ENCODE data around the gene COL27A1.

COL27A1 gene

DNA sequence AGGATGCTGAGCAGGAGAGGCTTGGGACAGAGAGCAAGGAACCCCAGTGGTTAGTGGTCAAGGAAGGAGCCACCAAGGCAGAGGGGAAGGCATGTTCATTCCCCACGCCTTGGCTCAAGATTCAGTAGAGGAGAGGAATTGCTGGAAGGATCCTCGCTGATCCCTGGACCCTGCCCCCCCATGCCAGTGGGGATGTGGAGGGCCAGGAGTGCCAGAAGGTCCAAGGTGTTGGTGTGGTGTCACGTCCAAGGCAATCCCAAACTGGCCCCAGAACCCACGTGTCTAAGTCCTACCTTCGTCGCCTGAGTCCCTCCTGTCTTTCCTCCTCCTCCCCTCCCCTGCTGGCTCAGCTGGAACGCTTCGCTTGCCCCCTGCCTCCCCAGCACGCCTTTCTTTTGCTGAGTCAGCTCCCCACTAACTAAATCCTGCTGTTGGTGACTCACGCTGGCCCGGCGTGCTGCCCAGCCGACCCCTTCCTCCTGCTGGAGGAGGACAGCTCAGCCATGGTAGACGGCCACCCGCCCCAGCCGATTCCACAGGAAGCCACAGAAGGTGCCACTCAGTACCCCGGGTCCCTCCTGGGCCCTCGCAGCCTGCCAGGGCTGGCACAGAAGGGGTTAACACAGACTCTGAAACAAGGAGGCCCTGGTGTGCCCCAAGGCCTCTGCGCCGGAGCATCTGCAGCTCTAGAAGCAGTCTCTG is 130.0 kb downstream of the COL27A1 start:
- H3K4me1 ChIP-seq (ENCODE audit: control insufficient read depth, insufficient read depth, low read length, unreplicated experiment), result peaks cover 12% of the 10 kb centered on the region
- H3K79me2 ChIP-seq (ENCODE audit: control insufficient read depth, insufficient read depth, low read length, unreplicated experiment), result no peaks in the 10 kb centered on the region
- no peak overlapping the region for H2AFZ ChIP-seq (ENCODE audit: low read length, unreplicated experiment)
- no peaks in the 10 kb centered on the region for H3K27me3 ChIP-seq (ENCODE audit: insufficient read depth, low read length)
- no peak overlapping the region for H3K4me3 ChIP-seq (ENCODE audit: low read depth, low read length)
- H3K36me3 ChIP-seq (ENCODE audit: insufficient read depth, low read length), result no peaks in the 10 kb centered on the region
- no peak overlapping the region for H3K27ac ChIP-seq (ENCODE audit: low read depth, low read length)

GRCh38 chr9:114286146-114286679 is 130.9 kb downstream of the COL27A1 start:
- no peaks in the 10 kb centered on the region for H3K27me3 ChIP-seq (ENCODE audit: insufficient read depth, low read length)
- H3K27ac ChIP-seq (ENCODE audit: low read depth, low read length), result no peak overlapping the region
- peaks cover 12% of the 10 kb centered on the region for H3K4me1 ChIP-seq (ENCODE audit: control insufficient read depth, insufficient read depth, low read length, unreplicated experiment)
- H3K36me3 ChIP-seq (ENCODE audit: insufficient read depth, low read length), result no peaks in the 10 kb centered on the region
- H2AFZ ChIP-seq (ENCODE audit: low read length, unreplicated experiment), result no peak overlapping the region
- no peak overlapping the region for H3K4me3 ChIP-seq (ENCODE audit: low read depth, low read length)
- H3K79me2 ChIP-seq (ENCODE audit: control insufficient read depth, insufficient read depth, low read length, unreplicated experiment), result no peaks in the 10 kb centered on the region

DNA sequence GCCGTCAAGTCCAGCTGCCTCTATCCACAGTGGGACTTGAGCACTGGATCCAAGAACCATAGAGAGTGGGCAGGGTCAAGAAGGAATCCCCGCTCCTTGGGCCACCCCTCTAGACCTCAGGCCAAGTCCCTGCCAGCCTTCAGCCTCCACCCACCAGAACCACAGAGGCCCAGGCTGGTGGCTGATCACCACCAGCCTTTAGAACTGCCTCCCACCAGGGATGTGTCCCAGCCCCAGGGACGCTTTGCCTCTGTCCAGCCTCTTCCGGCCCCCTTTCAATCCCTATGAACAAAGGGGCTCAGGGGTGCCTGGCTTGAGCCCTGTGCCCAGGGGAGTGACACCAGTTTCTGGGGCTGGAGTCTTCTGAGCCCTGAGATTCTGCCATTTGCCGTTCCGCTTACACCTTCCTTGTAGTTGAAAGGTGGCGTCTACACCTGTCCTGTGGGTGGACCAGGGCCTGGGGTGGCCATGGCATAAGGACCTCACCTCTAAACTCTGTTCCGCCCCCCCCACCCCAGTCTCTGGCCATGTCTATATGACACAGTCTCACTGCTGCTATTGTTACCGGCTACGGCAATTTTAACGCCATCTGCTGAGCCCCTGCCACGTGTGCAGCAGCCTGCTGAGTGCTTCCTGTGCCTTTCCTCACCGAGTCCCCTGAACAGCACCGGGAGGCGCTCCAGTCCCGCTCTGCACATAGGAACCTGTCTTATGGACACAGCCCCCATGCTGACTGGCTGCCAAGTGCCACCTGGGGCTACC is 131.8 kb downstream of the COL27A1 start:
- Histone ChIP-seq H3K27me3 (ENCODE audit: insufficient read depth, low read length) (no peaks in the 10 kb centered on the region), H3K27ac (ENCODE audit: low read depth, low read length) (no peak overlapping the region), H3K36me3 (ENCODE audit: insufficient read depth, low read length) (no peaks in the 10 kb centered on the region)

GRCh38 chr9:114287763-114288192 is 132.4 kb downstream of the COL27A1 start:
- Histone ChIP-seq H3K4me1 (ENCODE audit: control insufficient read depth, insufficient read depth, low read length, unreplicated experiment) (peaks cover 12% of the 10 kb centered on the region), H3K79me2 (ENCODE audit: control insufficient read depth, insufficient read depth, low read length, unreplicated experiment) (no peaks in the 10 kb centered on the region), H2AFZ (ENCODE audit: low read length, unreplicated experiment) (no peak overlapping the region), H3K27ac (ENCODE audit: low read depth, low read length) (no peak overlapping the region), H3K36me3 (ENCODE audit: insufficient read depth, low read length) (no peaks in the 10 kb centered on the region), H3K4me3 (ENCODE audit: low read depth, low read length) (no peak overlapping the region), H3K27me3 (ENCODE audit: insufficient read depth, low read length) (no peaks in the 10 kb centered on the region)

More for the DNA sequence above, 131.8 kb downstream of the COL27A1 start:
- H3K79me2 ChIP-seq (ENCODE audit: control insufficient read depth, insufficient read depth, low read length, unreplicated experiment), result no peaks in the 10 kb centered on the region
- H3K4me3 ChIP-seq (ENCODE audit: low read depth, low read length), result no peak overlapping the region
- H2AFZ ChIP-seq (ENCODE audit: low read length, unreplicated experiment), result no peak overlapping the region
- H3K4me1 ChIP-seq (ENCODE audit: control insufficient read depth, insufficient read depth, low read length, unreplicated experiment), result peaks cover 12% of the 10 kb centered on the region

GRCh38 chr9:114288193-114289091 is 133.1 kb downstream of the COL27A1 start:
- no peak overlapping the region for H3K27ac ChIP-seq (ENCODE audit: low read depth, low read length)
- H3K4me3 ChIP-seq (ENCODE audit: low read depth, low read length), result no peak overlapping the region
- peaks cover 12% of the 10 kb centered on the region for H3K4me1 ChIP-seq (ENCODE audit: control insufficient read depth, insufficient read depth, low read length, unreplicated experiment)
- no peak overlapping the region for H2AFZ ChIP-seq (ENCODE audit: low read length, unreplicated experiment)
- H3K79me2 ChIP-seq (ENCODE audit: control insufficient read depth, insufficient read depth, low read length, unreplicated experiment), result no peaks in the 10 kb centered on the region
- no peaks in the 10 kb centered on the region for H3K36me3 ChIP-seq (ENCODE audit: insufficient read depth, low read length)
- no peaks in the 10 kb centered on the region for H3K27me3 ChIP-seq (ENCODE audit: insufficient read depth, low read length)

- H3K4me1 ChIP-seq (ENCODE audit: control insufficient read depth, insufficient read depth, low read length, unreplicated experiment), result peaks cover 12% of the 10 kb centered on the region
- 0 out of 2 replicates have a peak, but pooled peaks cover under 1% of the 10 kb centered on the region for H3K36me3 ChIP-seq (ENCODE audit: insufficient read depth, low read length)
- no peaks in the 10 kb centered on the region for H3K27me3 ChIP-seq (ENCODE audit: insufficient read depth, low read length)
- H2AFZ ChIP-seq (ENCODE audit: low read length, unreplicated experiment), result no peak overlapping the region
- no peaks in the 10 kb centered on the region for H3K79me2 ChIP-seq (ENCODE audit: control insufficient read depth, insufficient read depth, low read length, unreplicated experiment)
- H3K4me3 ChIP-seq (ENCODE audit: low read depth, low read length), result no peak overlapping the region
- H3K27ac ChIP-seq (ENCODE audit: low read depth, low read length), result no peak overlapping the region
Observed at GRCh38 chr9:114289106-114289505, 133.8 kb downstream of the COL27A1 start.

- H3K27ac ChIP-seq (ENCODE audit: low read depth, low read length), result no peak overlapping the region
Observed at GRCh38 chr9:114289571-114290481, 134.5 kb downstream of the COL27A1 start.

GRCh38 chr9:114290561-114290986 is 135.2 kb downstream of the COL27A1 start:
- Histone ChIP-seq H3K4me3 (ENCODE audit: low read depth, low read length) (no peak overlapping the region), H3K4me1 (ENCODE audit: control insufficient read depth, insufficient read depth, low read length, unreplicated experiment) (peaks cover 7% of the 10 kb centered on the region), H3K79me2 (ENCODE audit: control insufficient read depth, insufficient read depth, low read length, unreplicated experiment) (no peaks in the 10 kb centered on the region), H3K27me3 (ENCODE audit: insufficient read depth, low read length) (no peaks in the 10 kb centered on the region), H3K36me3 (ENCODE audit: insufficient read depth, low read length) (peaks cover 14% of the 10 kb centered on the region), H2AFZ (ENCODE audit: low read length, unreplicated experiment) (no peak overlapping the region), H3K27ac (ENCODE audit: low read depth, low read length) (no peak overlapping the region)

More at GRCh38 chr9:114289571-114290481, 134.5 kb downstream of the COL27A1 start:
- no peaks in the 10 kb centered on the region for H3K27me3 ChIP-seq (ENCODE audit: insufficient read depth, low read length)
- H3K4me3 ChIP-seq (ENCODE audit: low read depth, low read length), result no peak overlapping the region
- peaks cover 12% of the 10 kb centered on the region for H3K4me1 ChIP-seq (ENCODE audit: control insufficient read depth, insufficient read depth, low read length, unreplicated experiment)
- H3K79me2 ChIP-seq (ENCODE audit: control insufficient read depth, insufficient read depth, low read length, unreplicated experiment), result no peaks in the 10 kb centered on the region
- no peak overlapping the region for H2AFZ ChIP-seq (ENCODE audit: low read length, unreplicated experiment)
- H3K36me3 ChIP-seq (ENCODE audit: insufficient read depth, low read length), result peaks cover 7% of the 10 kb centered on the region

- Histone ChIP-seq H2AFZ (ENCODE audit: low read length, unreplicated experiment) (no peak overlapping the region), H3K4me3 (ENCODE audit: low read depth, low read length) (no peak overlapping the region), H3K36me3 (ENCODE audit: insufficient read depth, low read length) (peaks cover 19% of the 10 kb centered on the region), H3K79me2 (ENCODE audit: control insufficient read depth, insufficient read depth, low read length, unreplicated experiment) (no peaks in the 10 kb centered on the region), H3K4me1 (ENCODE audit: control insufficient read depth, insufficient read depth, low read length, unreplicated experiment) (peaks cover 2% of the 10 kb centered on the region), H3K27ac (ENCODE audit: low read depth, low read length) (no peak overlapping the region), H3K27me3 (ENCODE audit: insufficient read depth, low read length) (no peaks in the 10 kb centered on the region)
Observed at GRCh38 chr9:114291064-114291474, 135.7 kb downstream of the COL27A1 start.

Data from ACC112 (cell line).